SIG-M5 (cell line): ENCODE measurements around the gene CUL3.

Experiments used
- DNase-seq: peaks from one replicate; lab custom pipeline; 2025; lab: John Stamatoyannopoulos, UW

The CUL3 gene

DNA sequence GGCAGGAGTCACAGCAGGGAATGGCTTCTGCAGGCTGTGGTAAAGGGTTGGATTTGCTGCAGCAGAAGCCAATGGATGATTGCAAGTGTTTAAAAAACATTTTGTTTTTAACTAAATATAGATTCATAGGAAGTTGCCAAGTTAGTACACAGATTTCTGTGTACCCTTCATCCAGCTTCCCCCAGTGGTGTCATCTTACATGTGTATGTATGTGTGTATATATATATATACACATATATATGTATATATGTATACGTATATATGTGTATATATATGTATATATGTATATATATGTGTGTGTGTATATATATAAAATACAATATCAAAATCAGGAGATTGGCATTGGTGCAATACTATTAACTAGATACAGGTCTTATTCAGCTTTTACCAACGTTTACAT is 164.1 kb downstream of the CUL3 start:
- no peak for DNase-seq
